ENCODE results near the gene IFI44L. TPM values are rescaled to one million over a fixed set of nuclear protein-coding genes. Genes with fewer than 3 reads are reported as not detected.
A peak's percentile ranks its signal among the peaks of the same experiment; 100 is the strongest.

The IFI44L gene
- total RNA-seq, 1 donor from 2014 or later, result 5.4 TPM

- Histone ChIP-seq H3K9me3 (replicated peaks) (peaks cover 7% of the 10 kb centered on the region), H3K27me3 (ENCODE audit: low read depth) (no peaks in the 10 kb centered on the region), H3K4me3 (no peak overlapping the region), H3K27ac (replicated peaks) (no peak overlapping the region), H3K36me3 (peaks cover 7% of the 10 kb centered on the region), H3K4me1 (peaks cover 1% of the 10 kb centered on the region)
- intact Hi-C loops (cut with micrococcal nuclease), result no loop called here
- TF ChIP-seq CTCF (IDR thresholded peaks at IDR 0.05; ENCODE audit: borderline replicate concordance), result no peak
- no peak for DNase-seq
Observed at GRCh38 chr1:78640462-78640861, 20.2 kb downstream of the IFI44L start.

- no peak overlapping the region for H3K27ac ChIP-seq (replicated peaks)
- peaks cover 7% of the 10 kb centered on the region for H3K9me3 ChIP-seq (replicated peaks)
- intact Hi-C loops (cut with micrococcal nuclease), result no loop called here
- H3K4me1 ChIP-seq, result peaks cover 11% of the 10 kb centered on the region
- no peak for TF ChIP-seq CTCF (IDR thresholded peaks at IDR 0.05; ENCODE audit: borderline replicate concordance)
- H3K4me3 ChIP-seq, result no peak overlapping the region
- H3K36me3 ChIP-seq, result peaks cover 7% of the 10 kb centered on the region
- no peak for DNase-seq
- H3K27me3 ChIP-seq (ENCODE audit: low read depth), result no peaks in the 10 kb centered on the region
Observed at GRCh38 chr1:78641558-78641957, 21.3 kb downstream of the IFI44L start.

GRCh38 chr1:78645723-78646122, 25.5 kb downstream of the IFI44L start:
- no peak for TF ChIP-seq CTCF (IDR thresholded peaks at IDR 0.05; ENCODE audit: borderline replicate concordance)
- Histone ChIP-seq H3K4me1 (peaks cover 18% of the 10 kb centered on the region), H3K36me3 (peaks cover 7% of the 10 kb centered on the region), H3K27me3 (ENCODE audit: low read depth) (no peaks in the 10 kb centered on the region), H3K4me3 (no peak overlapping the region), H3K27ac (replicated peaks) (peak overlapping the region; percentile 47), H3K9me3 (replicated peaks) (peaks cover 7% of the 10 kb centered on the region)
- intact Hi-C loops (cut with micrococcal nuclease), result no loop called here
- no peak for DNase-seq

GRCh38 chr1:78647238-78647637, 27.0 kb downstream of the IFI44L start:
- TF ChIP-seq CTCF (IDR thresholded peaks at IDR 0.05; ENCODE audit: borderline replicate concordance), result no peak
- intact Hi-C loops (cut with micrococcal nuclease), result no loop called here
- H3K27me3 ChIP-seq (ENCODE audit: low read depth), result no peaks in the 10 kb centered on the region
- DNase-seq, result no peak
- H3K4me1 ChIP-seq, result peaks cover 23% of the 10 kb centered on the region
- peaks cover 7% of the 10 kb centered on the region for H3K36me3 ChIP-seq
- no peak overlapping the region for H3K4me3 ChIP-seq
- peaks cover 7% of the 10 kb centered on the region for H3K9me3 ChIP-seq (replicated peaks)
- no peak overlapping the region for H3K27ac ChIP-seq (replicated peaks)

GRCh38 chr1:78649628-78650027, 29.4 kb downstream of the IFI44L start, which contains the start of gene IFI44:
IFI44 (plus strand) TSS chr1:78649831; CDS start chr1:78650196, 365 bp downstream.
- Histone ChIP-seq H3K9me3 (replicated peaks) (no peaks in the 10 kb centered on the region), H3K27me3 (ENCODE audit: low read depth) (no peaks in the 10 kb centered on the region), H3K4me3 (peak within 1 kb of the TSS; percentile 61), H3K27ac (replicated peaks) (peak within 1 kb of the TSS; percentile 77), H3K36me3 (no peaks in the 10 kb centered on the region), H3K4me1 (peaks cover 41% of the 10 kb centered on the region)
- DNase-seq, result peak; percentile 84
- intact Hi-C loops (cut with micrococcal nuclease), result no loop called here
- TF ChIP-seq CTCF (IDR thresholded peaks at IDR 0.05; ENCODE audit: borderline replicate concordance), result no peak

Measured in left ventricle myocardium inferior (tissue), 1 donor.